HG03097 (cell line): ENCODE measurements around the gene PRL.

Experiments used
- ATAC-seq: cut with Tn5 transposase; IDR thresholded peaks from one replicate; pipeline ENCODE4 v1.9.1; 2021; ENCODE audit not compliant: unreplicated experiment, low FRiP score

The PRL gene

DNA sequence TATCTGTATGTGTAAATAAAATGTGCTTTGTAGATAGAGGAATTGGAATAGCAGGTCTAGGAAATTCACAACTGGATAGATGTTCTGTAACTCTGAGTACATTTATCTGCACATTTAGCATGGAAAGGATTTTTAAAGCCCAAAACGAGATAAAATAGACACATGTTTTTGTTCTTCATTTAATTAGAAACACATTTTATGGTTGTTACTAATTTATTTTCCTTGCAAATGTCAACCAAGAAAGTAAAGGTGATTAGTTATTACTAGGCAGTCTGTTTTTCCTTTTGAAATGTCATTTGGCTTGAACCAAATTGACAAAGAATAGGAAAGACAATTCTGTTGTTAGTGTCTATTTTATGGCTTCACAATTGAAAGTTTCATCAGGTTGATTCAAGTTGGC, 769 bp downstream of the PRL start:
- ATAC-seq = no peak

DNA sequence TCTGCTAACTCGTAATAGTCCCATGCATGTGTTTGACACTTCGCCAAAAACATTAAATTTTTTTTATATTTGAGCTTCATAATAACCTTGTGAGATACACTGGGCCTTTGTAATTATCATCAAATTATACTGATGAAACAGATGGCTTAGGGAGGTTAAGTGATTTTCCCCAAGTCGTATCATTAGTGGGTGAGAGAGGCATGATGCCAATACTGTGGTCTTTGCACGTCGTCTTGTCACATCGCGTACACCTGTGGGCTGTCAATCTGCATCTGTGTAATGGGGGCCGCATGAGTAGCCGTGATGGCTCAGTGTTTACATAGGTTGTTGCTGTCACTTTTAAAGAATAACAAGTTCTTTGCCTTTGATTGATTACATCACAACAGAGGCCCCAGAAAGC, 1.7 kb downstream of the PRL start:
- no peak for ATAC-seq

DNA sequence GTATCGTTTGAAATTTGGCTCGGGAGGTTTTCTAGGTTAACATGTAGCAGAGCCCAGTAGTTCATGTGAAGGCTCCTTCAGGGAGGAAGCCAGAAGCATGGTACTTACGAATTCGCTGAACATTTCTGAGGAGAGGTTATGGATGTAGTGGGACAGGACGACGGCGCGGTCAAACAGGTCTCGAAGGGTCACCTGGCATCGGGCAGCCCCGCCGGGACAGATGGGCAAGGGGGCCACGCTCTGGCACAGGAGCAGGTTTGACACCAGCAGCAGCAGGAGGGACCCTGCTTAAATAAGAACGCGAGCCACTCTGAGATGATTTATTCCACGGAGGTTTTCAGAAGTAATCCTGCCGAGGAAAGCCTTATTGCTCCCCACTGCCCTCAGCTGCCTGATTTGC, 2.5 kb downstream of the PRL start:
- no peak for ATAC-seq

DNA sequence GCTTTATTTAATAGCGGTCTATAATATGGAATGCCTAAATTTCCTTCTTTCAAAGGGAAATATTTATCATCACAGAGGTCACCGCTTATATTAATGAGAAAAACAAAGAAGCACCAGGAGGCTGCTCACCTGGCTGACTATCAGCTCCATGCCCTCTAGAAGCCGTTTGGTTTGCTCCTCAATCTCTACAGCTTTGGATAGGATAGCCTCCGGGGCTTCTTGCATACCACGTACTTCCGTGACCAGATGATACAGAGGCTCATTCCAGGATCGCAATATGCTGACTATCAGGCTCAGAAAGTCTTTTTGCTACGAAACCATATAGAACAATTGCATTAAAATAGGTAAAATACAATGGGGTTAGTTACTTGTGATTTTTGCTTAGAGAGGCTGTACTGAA, 6.8 kb downstream of the PRL start:
- no peak for ATAC-seq

DNA sequence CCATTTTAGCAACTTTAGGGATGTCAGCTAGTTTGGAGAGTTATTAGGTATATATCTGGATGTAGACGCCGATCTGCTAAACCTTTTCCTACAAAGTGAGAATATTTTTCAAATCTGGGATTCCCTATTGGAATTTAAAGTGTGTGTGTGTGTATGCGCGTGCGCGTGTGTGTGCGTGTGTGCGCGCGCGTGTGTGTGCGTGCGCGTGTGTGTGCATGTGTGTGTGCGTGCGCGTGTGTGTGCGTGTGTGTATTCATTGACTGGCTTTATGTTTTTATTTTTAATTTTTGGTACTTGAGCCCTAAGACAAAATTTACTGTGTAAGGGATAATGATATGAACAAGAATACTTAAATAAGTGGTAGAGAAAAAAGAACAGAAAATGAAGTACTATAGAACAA, 8.1 kb downstream of the PRL start:
- ATAC-seq = no peak

GRCh38 chr6:22284666-22285065, 12.2 kb downstream of the PRL start:
- no peak for ATAC-seq

DNA sequence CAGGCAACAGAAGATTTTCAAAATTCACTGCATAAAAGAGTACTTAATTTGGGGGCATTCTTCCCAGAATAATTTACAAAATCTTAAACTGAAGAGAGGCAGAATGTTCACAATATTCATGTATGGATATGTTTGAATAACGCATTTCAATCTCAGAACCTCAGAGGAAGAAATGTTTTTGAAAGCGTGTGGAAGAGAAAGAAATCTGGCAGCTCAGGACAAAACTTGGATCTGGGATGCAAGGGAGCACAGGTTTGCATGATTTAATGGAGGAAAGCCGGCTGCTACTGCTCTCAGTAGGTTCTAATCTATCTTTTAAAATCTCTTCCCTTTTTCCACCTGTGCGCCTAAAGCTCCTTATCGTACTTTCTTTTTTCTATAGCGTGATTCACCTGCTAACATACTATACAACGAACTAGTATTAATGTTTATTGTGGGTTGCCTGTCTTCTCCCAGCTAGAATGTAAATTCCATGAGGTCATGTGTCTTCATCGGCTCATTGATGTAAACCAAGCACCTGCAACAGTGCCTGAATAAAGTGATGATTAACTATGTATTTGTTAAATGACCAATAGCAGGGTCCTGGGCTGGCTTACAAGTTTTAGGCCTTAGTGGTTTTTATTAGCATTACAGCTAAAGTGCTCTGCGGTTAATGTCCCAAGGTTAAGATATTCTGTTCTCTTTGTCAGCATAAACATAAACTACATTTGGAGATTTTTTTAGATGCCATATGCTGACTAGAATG, 15.3 kb downstream of the PRL start:
- ATAC-seq = no peak

DNA sequence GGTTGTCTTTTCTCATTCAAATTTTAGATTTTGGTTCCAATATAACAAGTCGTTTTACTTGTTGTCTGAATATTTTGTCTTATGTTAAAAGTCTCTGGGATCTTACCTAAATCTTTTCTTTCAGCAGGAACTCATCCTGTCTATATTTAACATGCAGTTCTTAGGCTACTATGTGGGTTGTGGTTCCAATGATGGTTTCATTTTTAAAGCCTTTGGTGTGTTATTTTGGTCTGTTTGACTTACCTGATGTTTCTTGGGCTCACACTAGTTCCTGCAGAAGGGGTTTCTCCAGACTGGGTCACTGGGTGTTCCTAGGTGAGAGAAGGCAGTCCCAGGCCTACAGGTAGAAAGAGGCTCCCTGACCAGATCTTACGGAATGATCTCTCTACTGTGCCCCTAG, 17.4 kb downstream of the PRL start:
- ATAC-seq = no peak

DNA sequence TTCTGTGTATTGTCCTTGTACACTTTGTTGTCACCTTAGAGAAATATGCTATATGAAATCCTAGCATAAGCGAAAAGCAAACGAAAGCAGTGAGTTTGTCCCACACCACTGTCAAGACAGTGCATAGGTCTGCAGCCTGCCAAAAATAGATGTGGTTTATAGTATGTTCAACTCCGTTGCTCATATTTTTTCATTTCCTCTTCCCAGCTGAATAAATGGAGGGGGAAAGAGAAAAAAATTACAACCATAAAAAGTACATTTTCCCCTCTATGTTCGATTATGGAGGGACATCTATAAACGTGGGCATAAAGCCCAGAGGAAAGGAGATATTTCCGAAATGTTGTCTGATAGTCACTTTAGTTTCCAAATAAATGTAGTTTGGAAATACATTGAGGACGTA, 25.8 kb downstream of the PRL start:
- ATAC-seq = peak; percentile 56

- no peak for ATAC-seq
Measured at GRCh38 chr6:22263748-22264147, 33.1 kb downstream of the PRL start.

- no peak for ATAC-seq
Measured at GRCh38 chr6:22254886-22255285, 42.0 kb downstream of the PRL start.

DNA sequence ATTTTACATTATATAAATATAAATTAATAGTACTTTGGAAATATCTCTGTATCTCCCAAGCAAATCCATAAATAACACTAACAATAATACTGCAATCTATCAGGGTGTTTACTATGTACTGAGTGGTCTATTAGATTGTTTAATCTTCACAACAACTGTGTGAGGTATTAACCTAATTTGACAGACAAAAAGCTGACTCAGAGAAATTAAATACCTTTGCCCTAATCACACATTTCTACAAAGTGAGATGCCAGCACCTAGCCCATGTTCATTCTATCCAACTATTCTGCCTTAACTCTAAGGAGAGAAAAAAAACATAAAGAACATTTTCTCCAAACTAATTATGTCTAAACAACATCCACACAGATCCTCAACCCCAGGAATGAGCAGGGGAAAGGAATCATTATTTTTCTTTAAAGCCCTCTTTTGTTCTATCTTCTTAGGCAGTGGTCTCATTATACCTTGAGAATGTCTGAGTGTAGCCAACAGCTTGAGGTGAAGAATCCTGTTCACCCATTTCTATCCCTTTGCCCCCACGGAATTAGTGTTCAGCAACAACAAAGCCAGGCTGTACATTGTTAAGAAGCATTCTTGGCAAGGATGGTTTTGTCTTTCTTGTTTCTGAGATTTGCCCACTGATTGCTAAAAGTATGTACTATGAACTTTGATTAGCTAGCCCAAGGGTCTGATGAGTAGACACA, 42.7 kb downstream of the PRL start:
- no peak for ATAC-seq

DNA sequence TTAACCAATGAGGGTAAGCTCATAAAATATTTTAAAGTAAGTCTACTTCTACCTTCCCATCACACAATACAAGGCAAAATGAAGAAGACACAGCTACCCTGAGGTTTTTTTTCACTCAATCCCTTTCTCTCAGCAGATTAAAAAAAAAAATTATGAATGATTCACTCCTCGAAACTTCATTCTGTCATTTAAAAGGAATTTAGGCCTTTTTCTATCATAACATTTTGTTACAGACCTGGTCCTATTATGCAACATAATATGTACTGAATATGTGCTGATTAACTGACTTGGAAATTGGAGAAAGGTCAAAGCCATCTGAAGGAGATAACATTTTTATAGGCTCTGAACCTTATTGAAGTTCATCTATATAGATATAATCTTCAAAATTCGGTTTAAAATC, 45.5 kb downstream of the PRL start:
- no peak for ATAC-seq

GRCh38 chr6:22250486-22250885, 46.4 kb downstream of the PRL start:
- ATAC-seq = no peak

DNA sequence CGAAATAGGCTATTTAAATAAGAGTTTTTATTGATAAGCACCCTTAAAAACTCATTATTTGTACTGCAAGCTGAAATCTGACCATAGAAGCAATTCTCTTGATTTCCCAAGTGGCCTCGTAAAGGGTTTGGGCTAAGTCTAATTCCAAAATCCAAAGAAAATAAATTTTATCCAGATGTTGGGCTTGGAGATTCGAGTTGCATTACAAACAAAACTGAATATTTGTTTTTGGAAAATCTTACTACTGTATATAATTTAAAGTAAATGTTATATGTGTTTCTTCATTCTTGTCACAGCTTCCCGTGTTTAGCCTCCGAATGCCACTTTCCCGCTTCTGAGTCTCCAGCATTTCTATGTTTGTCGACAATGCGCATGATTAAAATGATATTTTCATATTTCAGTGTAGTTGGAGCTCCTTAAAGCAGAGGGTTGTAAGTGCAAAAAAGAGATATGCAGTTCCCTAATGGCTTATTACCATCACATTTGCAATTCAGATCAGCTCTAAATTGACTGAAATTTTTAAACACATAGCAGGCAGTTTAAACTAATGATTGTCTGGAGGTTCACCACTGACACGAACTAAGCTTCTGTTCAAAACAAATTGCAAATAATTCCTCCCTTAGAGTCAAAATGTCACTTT, 47.0 kb downstream of the PRL start:
- no peak for ATAC-seq

DNA sequence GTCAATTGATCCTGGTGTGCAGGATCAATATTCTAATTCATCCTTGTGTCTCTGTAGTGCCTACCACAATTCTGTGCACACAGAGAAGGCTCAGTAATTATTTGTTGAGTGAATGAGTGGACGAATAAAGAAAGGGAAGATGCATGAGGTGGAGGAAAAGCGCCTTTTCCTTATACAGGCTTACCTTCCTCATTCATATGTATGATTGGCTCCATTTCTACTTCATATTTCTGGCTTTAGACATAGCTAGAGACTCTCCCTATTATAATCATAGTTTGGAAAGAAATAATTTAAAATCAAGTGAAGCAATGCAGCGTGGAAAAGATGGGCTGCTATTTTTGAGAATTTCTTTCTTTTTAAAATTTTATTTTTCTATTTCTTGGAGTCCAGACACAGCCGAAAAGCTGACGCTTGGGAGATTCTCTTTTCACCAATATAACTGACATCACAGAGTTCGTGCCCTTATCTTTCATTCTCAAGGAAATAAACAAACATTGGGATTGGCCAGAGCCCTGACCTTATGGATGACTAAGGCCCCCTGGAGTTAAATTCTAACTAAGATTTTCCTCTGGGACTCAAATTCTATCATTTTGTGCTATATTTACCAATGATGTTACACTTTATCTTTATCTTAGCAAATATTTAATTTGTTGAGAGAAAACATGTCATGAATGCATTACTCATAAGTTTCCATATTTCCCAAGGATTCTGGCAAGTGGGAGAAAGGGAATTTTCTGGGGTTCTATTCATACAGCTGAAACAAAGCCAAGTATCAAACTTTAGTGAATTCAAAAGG, 48.1 kb downstream of the PRL start:
- ATAC-seq = no peak

GRCh38 chr6:22247916-22248482, 48.8 kb downstream of the PRL start:
- no peak for ATAC-seq

DNA sequence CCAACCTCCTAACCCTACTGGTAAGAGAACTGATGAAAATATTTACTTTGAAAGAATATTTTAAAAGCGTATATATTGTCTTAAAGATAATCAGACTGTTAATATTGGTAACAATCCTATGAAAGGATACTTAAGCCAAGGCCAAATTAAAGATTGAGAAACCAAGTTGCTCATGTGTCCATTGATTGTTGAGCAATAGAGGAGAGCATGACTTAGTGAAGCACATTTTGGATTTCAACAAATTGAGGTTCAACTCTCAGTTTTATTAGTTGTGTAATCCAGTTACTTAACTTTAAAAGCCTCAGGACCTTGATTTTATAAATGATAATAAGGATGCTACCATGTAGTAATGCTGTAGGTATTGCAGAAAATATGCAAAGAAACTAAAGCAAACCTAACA, 56.8 kb downstream of the PRL start:
- ATAC-seq = no peak

DNA sequence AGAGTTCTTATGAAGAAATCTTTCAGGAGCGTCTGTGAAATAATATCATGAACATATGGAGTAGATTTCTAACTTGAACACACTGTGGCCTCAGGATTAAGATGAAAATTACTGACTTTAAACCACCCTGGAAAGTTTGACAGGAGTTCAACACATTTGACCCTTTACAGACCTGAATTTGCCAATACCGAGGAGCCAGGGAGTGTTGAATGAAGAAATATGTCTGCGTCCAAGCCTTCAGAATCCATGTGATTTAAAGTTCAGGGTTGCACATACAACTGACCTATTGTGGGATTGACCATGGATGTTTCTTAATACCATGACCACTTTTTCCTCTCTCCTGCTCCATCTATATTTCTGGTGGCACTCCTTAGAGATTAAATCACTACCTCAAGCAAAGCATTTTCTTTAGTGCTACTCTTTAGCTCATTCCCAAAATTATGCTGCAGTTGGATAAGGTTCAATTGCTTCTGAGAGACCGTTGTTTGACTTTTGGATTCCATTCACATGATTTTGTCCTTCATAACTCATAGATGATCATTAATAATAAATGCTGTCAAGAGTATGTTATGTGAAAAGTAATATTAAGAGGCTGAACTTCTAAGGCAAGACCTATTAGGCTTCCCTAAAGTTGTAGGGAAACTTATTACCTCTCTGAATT, 57.4 kb downstream of the PRL start:
- no peak for ATAC-seq

DNA sequence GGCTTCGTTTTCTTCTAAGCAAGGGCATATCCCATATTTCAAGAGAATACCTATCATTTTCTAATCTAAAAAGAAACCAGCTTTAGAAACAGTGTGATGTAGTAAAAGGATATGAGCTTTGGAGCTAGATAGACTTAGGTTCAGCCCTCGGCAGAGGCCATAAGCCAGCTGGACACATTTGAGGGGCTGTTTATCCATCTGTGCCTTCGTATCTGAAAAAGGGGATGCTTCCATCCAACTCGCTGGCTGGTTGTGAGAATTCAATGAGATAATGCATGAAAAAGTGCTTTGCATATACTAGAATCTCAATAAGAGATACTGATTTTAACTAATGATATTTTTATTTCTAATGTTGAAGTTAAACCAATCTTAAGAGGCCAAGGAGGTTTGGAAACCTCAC, 58.0 kb downstream of the PRL start:
- no peak for ATAC-seq
